ENCODE data around the gene C20orf96.
A peak's percentile ranks its signal among the peaks of the same experiment; 100 is the strongest.

C20orf96 gene

DNA sequence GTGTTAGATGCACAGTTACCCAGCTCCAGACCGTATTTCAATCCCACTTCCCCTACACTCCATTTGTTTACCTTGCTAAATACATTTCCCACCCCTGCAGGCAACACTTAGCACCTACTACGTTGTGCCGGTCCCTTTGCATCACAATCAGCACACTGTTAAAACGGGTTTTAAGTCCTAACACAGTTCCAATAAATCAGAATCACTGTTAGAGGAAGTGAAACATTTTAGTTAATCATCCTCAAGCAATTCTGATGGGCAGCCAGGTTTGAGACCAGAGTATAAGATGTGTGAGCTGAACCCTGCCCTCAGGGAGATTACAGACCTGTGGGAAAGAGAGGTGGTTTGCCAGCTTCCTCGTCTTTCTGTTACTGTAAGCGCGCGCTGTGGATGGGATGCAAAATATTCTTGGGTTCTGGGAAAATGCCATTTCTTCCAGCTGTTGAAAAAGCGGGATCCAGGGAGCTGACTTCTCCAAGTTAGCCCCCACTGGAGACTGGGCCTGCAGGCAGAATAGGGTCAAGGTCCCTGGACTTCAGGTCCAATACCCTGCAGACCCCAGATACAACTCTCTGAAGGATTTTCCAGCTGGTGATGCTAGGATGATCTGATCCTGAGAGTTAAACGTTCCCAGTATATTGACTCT is 9.9 kb upstream of the C20orf96 start:
- Mint-ChIP-seq H3K4me1 (peaks cover 55% of the 10 kb centered on the region), H3K4me3 (peak overlapping the region; percentile 100), H3K27ac (peak overlapping the region; percentile 78), H3K36me3 (ENCODE audit: low read depth) (peaks cover 37% of the 10 kb centered on the region), H3K9me3 (no peaks in the 10 kb centered on the region), H3K27me3 (peaks cover 2% of the 10 kb centered on the region)
- ATAC-seq (no peak), DNase-seq (no peak)

DNA sequence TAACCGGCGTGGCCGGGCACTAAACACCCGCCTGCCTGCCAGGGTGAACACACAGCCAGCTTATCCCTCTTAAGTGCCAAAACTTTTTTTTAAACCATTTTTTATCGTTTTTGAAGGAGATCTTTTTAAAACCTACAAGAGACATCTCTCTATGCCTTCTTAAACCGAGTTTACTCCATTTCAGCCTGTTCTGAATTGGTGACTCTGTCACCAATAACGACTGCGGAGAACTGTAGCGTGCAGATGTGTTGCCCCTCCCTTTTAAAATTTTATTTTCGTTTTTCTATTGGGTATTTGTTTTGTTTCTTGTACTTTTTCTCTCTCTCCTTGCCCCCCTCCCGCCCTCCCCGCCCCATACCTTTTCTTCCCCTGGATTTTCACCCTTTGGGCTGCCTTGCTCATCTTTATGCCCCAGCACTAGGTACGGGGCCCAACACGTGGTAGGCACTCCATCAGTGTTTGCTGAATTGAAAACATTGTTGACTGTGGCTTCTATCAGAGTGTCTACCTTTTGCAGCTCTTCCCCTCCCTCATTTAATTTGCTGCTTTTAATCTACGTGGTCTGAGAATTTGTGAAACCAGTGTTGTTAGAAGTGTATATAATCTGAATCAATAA is 8.3 kb upstream of the C20orf96 start:
- ATAC-seq, result no peak
- Mint-ChIP-seq H3K36me3 (ENCODE audit: low read depth) (peaks cover 37% of the 10 kb centered on the region), H3K4me1 (peaks cover 55% of the 10 kb centered on the region), H3K4me3 (peak overlapping the region; percentile 100), H3K27me3 (peaks cover 2% of the 10 kb centered on the region), H3K27ac (peak overlapping the region; percentile 99), H3K9me3 (no peaks in the 10 kb centered on the region)
- DNase-seq, result no peak

DNA sequence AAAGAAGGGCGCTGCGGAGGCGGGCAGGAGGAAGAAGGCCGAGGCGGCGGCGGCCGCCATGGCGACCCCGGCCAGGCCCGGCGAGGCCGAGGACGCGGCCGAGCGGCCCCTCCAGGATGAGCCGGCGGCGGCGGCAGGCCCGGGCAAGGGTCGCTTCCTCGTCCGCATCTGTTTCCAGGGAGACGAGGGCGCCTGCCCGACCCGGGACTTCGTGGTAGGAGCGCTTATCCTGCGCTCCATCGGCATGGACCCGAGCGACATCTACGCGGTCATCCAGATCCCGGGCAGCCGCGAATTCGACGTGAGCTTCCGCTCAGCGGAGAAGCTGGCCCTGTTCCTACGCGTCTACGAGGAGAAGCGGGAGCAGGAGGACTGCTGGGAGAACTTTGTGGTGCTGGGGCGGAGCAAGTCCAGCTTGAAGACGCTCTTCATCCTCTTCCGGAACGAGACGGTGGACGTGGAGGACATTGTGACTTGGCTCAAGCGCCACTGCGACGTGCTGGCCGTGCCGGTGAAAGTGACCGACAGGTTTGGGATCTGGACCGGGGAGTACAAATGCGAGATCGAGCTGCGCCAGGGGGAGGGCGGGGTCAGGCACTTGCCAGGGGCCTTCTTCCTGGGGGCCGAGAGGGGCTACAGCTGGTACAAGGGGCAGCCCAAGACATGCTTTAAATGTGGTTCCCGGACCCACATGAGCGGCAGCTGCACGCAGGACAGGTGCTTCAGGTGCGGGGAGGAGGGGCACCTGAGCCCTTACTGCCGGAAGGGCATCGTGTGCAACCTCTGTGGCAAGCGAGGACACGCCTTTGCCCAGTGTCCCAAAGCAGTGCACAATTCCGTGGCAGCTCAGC is 7.6 kb upstream of the C20orf96 start:
- peak; percentile 54 for DNase-seq
- Mint-ChIP-seq H3K27me3 (peaks cover 2% of the 10 kb centered on the region), H3K4me1 (peaks cover 55% of the 10 kb centered on the region), H3K9me3 (no peaks in the 10 kb centered on the region), H3K36me3 (ENCODE audit: low read depth) (peaks cover 37% of the 10 kb centered on the region), H3K4me3 (peak overlapping the region; percentile 100), H3K27ac (peak overlapping the region; percentile 99)
- ATAC-seq, result peak; percentile 44

DNA sequence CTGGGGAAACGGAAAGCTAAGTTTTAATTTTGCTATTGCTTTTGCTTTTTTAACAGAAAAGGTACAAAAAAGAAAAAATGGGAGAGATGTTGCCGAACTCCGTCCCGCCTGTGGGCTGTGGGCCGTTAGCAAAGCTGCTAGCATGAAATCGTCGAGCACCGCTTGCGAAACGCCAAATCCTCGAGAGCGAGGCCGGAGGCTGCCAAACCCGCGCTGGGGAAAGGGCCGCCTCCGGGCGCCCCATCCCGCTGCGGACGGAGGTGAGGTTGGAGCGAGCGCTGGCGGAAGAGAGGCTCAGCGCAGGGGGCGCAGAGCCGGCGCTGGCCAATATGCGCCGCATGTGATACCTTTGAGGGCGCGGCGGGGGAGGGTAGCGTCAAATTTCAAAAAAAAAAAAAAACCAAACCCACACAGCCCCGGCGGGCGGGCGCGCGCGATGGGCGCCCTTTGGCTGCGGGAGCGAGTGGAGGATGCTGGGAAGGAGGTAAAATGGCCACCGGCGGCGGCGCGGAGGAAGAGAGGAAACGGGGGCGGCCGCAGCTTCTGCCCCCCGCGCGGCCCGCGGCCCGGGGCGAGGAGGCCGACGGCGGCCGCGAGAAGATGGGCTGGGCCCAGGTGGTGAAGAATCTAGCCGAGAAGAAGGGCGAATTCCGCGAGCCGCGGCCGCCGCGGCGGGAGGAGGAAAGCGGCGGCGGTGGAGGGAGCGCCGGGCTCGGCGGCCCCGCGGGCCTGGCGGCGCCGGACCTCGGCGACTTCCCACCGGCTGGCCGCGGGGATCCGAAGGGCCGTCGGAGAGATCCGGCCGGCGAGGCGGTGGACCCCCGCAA is 6.8 kb upstream of the C20orf96 start, which contains the start of gene ZCCHC3:
Gene ZCCHC3, plus strand, starts transcription at position 473 of the 827 bp plus-strand sequence. Its CDS starts 17 bp downstream, at position 490.
- Mint-ChIP-seq H3K9me3 (no peaks in the 10 kb centered on the region), H3K36me3 (ENCODE audit: low read depth) (peaks cover 37% of the 10 kb centered on the region), H3K27ac (peak within 1 kb of the TSS; percentile 99), H3K4me3 (peak within 1 kb of the TSS; percentile 100), H3K27me3 (peaks cover 2% of the 10 kb centered on the region), H3K4me1 (peaks cover 52% of the 10 kb centered on the region)
- DNase-seq (peak; percentile 86), ATAC-seq (peak; percentile 88)

GRCh38 chr20:295804-296203 is 5.3 kb upstream of the C20orf96 start:
- ATAC-seq (no peak), DNase-seq (no peak)
- no peaks in the 10 kb centered on the region for H3K9me3 Mint-ChIP-seq
- peaks cover 2% of the 10 kb centered on the region for H3K27me3 Mint-ChIP-seq
- peak overlapping the region; percentile 91 for H3K4me3 Mint-ChIP-seq
- peaks cover 37% of the 10 kb centered on the region for H3K4me1 Mint-ChIP-seq
- H3K27ac Mint-ChIP-seq, result peak overlapping the region; percentile 54
- peaks cover 26% of the 10 kb centered on the region for H3K36me3 Mint-ChIP-seq (ENCODE audit: low read depth)

- Mint-ChIP-seq H3K9me3 (no peaks in the 10 kb centered on the region), H3K27ac (no peak overlapping the region), H3K27me3 (peaks cover 2% of the 10 kb centered on the region), H3K4me1 (peaks cover 32% of the 10 kb centered on the region), H3K36me3 (ENCODE audit: low read depth) (peaks cover 17% of the 10 kb centered on the region), H3K4me3 (no peak overlapping the region)
- ATAC-seq, result no peak
- DNase-seq, result no peak
These were observed 4.1 kb upstream of the C20orf96 start for GRCh38 chr20:294602-295001.

DNA sequence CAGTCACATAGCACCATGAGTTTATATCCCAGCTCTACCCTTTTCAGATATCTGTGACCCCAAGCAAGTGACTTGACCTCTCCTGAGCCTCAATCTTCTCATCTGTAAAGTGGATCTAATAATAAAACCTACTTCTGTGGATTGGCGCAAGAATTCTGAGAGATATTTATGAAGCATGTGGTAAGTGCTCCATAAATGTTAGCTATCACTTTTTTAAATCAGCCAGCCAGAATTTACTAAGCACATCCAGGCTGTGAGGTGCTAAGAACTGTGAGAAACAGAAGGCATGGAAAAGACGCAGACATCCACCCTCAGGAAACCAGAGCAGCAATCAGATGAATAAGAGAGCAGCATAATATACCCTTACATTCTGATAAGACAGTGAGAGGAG is 862 bp downstream of the C20orf96 start:
- Mint-ChIP-seq H3K27ac (no peak overlapping the region), H3K27me3 (no peaks in the 10 kb centered on the region), H3K36me3 (ENCODE audit: low read depth) (no peaks in the 10 kb centered on the region), H3K4me1 (peaks cover 16% of the 10 kb centered on the region), H3K9me3 (no peaks in the 10 kb centered on the region), H3K4me3 (no peak overlapping the region)
- ATAC-seq (no peak), DNase-seq (no peak)

- H3K9me3 Mint-ChIP-seq, result no peaks in the 10 kb centered on the region
- ATAC-seq (no peak), DNase-seq (no peak)
- no peak overlapping the region for H3K4me3 Mint-ChIP-seq
- no peaks in the 10 kb centered on the region for H3K36me3 Mint-ChIP-seq (ENCODE audit: low read depth)
- H3K4me1 Mint-ChIP-seq, result peaks cover 16% of the 10 kb centered on the region
- H3K27ac Mint-ChIP-seq, result no peak overlapping the region
- no peaks in the 10 kb centered on the region for H3K27me3 Mint-ChIP-seq
These were observed 1.4 kb downstream of the C20orf96 start for GRCh38 chr20:288956-289692.

DNA sequence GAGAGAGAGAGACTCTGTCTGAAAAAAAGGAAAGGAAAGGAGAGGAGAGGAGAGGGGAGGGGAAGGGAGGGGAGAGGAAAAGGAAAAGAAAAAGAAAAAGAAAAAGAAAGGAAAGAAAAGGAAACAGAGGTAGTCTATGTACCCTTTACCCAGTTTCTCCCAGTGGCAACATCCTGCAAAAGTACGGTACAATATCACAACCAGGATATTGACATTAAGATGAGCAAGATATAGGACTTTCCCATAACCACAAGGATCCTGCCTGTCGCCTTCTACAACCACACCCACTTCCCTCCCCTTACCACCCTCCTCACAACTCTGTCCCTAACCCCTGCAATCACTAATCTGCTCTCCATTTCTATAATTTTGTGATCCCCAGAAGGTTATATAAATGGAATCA is 4.0 kb downstream of the C20orf96 start:
- no peak for DNase-seq
- Mint-ChIP-seq H3K9me3 (no peaks in the 10 kb centered on the region), H3K27ac (no peak overlapping the region), H3K4me1 (peaks cover 16% of the 10 kb centered on the region), H3K36me3 (ENCODE audit: low read depth) (no peaks in the 10 kb centered on the region), H3K4me3 (no peak overlapping the region), H3K27me3 (no peaks in the 10 kb centered on the region)
- ATAC-seq, result no peak

GRCh38 chr20:284172-284571 is 6.4 kb downstream of the C20orf96 start:
- DNase-seq (no peak), ATAC-seq (no peak)
- Mint-ChIP-seq H3K27me3 (no peaks in the 10 kb centered on the region), H3K27ac (no peak overlapping the region), H3K9me3 (no peaks in the 10 kb centered on the region), H3K4me3 (no peak overlapping the region), H3K36me3 (ENCODE audit: low read depth) (no peaks in the 10 kb centered on the region), H3K4me1 (peaks cover 5% of the 10 kb centered on the region)

DNA sequence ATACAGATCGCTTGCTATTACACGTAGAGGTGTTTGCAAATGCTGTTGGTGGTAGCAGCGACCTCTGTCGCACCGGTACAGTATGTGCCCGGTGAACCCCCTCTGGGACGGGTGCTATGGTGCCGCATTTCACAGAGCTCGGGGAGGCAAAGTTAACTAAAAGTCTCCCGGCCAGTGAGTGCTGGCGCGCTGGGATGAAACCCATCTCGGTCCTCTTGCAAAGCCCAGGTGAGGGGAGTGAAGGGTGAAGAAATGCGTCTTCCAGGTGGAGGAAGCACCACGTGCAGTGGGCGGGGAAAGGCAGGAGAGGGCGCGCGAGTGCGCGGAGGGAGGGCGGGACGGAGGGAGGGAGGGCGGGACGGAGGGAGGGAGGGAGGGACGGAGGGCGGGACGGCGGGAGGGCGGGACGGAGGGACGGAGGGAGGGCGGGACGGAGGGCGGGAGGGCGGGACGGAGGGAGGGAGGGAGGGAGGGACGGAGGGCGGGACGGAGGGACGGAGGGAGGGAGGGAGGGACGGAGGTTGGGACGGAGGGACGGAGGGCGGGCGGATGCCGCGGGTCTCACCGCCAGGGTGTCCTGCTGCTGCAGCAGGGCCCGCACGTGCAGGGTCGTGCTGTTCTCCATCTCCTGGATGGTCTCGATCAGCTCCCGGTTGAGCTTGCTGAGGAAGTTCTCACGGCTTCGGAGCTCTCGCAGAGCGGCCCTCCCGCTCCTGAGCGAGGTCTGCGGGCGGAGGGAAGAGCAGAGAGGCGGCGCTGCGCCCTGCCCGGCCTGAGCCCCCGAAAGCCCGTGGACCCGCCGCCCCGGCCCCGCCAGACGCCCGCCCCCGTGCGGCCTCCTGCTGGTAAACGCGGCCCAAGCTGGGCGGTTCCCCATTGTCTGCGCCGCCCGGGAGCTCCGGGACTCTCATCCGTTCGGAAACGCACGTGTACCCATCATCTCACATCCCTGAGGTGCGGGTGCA is 11.7 kb downstream of the C20orf96 start:
- ATAC-seq, result no peak
- H3K27me3 Mint-ChIP-seq, result no peaks in the 10 kb centered on the region
- H3K27ac Mint-ChIP-seq, result no peak overlapping the region
- H3K36me3 Mint-ChIP-seq (ENCODE audit: low read depth), result peaks cover 3% of the 10 kb centered on the region
- no peak overlapping the region for H3K4me3 Mint-ChIP-seq
- no peaks in the 10 kb centered on the region for H3K4me1 Mint-ChIP-seq
- DNase-seq, result no peak
- H3K9me3 Mint-ChIP-seq, result no peaks in the 10 kb centered on the region

GRCh38 chr20:278181-278580 is 12.4 kb downstream of the C20orf96 start:
- Mint-ChIP-seq H3K4me1 (no peaks in the 10 kb centered on the region), H3K9me3 (no peaks in the 10 kb centered on the region), H3K27me3 (no peaks in the 10 kb centered on the region), H3K36me3 (ENCODE audit: low read depth) (peaks cover 3% of the 10 kb centered on the region), H3K4me3 (no peak overlapping the region), H3K27ac (no peak overlapping the region)
- DNase-seq, result no peak
- no peak for ATAC-seq

DNA sequence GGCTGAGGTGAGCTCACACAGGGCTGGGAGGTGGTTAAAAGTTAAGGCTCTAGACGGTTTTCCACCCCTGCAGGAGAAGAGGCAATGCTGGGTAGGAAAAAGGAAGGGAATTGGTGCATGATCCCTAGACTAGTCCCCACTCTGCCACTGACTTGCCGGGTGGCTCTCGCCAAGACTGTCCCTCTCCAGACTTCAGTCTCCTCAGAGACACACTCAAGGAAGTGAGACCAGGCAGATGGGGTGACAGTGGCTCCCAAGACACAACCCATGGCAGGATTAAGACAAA is 13.1 kb downstream of the C20orf96 start:
- DNase-seq (no peak), ATAC-seq (no peak)
- no peak overlapping the region for H3K4me3 Mint-ChIP-seq
- no peaks in the 10 kb centered on the region for H3K4me1 Mint-ChIP-seq
- no peaks in the 10 kb centered on the region for H3K27me3 Mint-ChIP-seq
- no peak overlapping the region for H3K27ac Mint-ChIP-seq
- H3K36me3 Mint-ChIP-seq (ENCODE audit: low read depth), result peaks cover 3% of the 10 kb centered on the region
- no peaks in the 10 kb centered on the region for H3K9me3 Mint-ChIP-seq

Measured in activated naive CD8-positive, alpha-beta T cell treated with anti-CD3 and anti-CD28 coated beads, Interleukin-2, amount 50 U/mL, for 24 hours (primary cell).